HEK293 (cell line): ENCODE measurements around the gene LSG1.

ENCODE experiments used
- KLF10 ChIP-seq: fragments of 450-650 bp; IDR thresholded peaks from 2 replicates; pipeline ENCODE4 v1.5.1; 2018; ENCODE audit warnings: missing biosample characterization, mild to moderate bottlenecking, missing genetic modification characterization
- SP2 ChIP-seq: fragments of 450-650 bp; formaldehyde crosslinking; IDR thresholded peaks from 2 replicates; pipeline ENCODE4 v1.5.1; 2016; ENCODE audit warnings: missing biosample characterization, missing genetic modification characterization
- SP7 ChIP-seq: fragments of 450-650 bp; formaldehyde crosslinking; IDR thresholded peaks from 2 replicates; pipeline ENCODE4 v1.5.1; 2016; ENCODE audit warnings: missing biosample characterization, missing genetic modification characterization
- TCF7L2 ChIP-seq: IDR thresholded peaks from 2 replicates; pipeline ENCODE4 v1.6.1; 2011; ENCODE audit warnings: low read depth, mild to moderate bottlenecking, inconsistent platforms, low read length, moderate library complexity, borderline replicate concordance
- ZNF121 ChIP-seq: fragments of 450-650 bp; formaldehyde crosslinking; IDR thresholded peaks from 2 replicates; pipeline ENCODE4 v1.5.1; 2016; ENCODE audit warnings: missing biosample characterization, missing genetic modification characterization
- ZNF169 ChIP-seq: fragments of 450-650 bp; formaldehyde crosslinking; IDR thresholded peaks from 2 replicates; pipeline ENCODE4 v1.5.1; 2016; ENCODE audit warnings: missing biosample characterization, missing genetic modification characterization
- ZNF274 ChIP-seq, 2 experiments: fragments of 200-500 bp in 1 of 2; fragments of 450-650 bp in 1 of 2; sonication (Bioruptor generic) in 1 of 2; formaldehyde crosslinking in 1 of 2; IDR thresholded peaks; 2 replicates each; pipeline versions ENCODE4 v1.5.1 to v1.6.1; 2014 to 2016; ENCODE audit warnings: borderline replicate concordance in 1 of 2, inconsistent platforms in 1 of 2, low read length in 1 of 2, missing biosample characterization in 1 of 2, missing genetic modification characterization in 1 of 2
- ZNF324 ChIP-seq: fragments of 450-650 bp; formaldehyde crosslinking; IDR thresholded peaks from 2 replicates; pipeline ENCODE4 v1.5.1; 2016; ENCODE audit warnings: missing biosample characterization, missing genetic modification characterization
- ZNF514 ChIP-seq: fragments of 450-650 bp; formaldehyde crosslinking; IDR thresholded peaks from 2 replicates; pipeline ENCODE4 v1.5.1; 2016; ENCODE audit warnings: missing biosample characterization, missing genetic modification characterization
- ZNF704 ChIP-seq: fragments of 450-650 bp; formaldehyde crosslinking; IDR thresholded peaks from 2 replicates; pipeline ENCODE4 v1.5.1; 2016; ENCODE audit warnings: missing biosample characterization, missing genetic modification characterization
- TF ChIP-seq, protein P1 (sequence below): fragments of 450-650 bp; formaldehyde crosslinking; IDR thresholded peaks from 2 replicates; pipeline ENCODE4 v1.5.1; 2016; ENCODE audit warnings: missing biosample characterization, missing genetic modification characterization
- TF ChIP-seq, protein P2 (sequence below): fragments of 450-650 bp; formaldehyde crosslinking; IDR thresholded peaks from 2 replicates; pipeline ENCODE4 v1.5.1; 2016; ENCODE audit warnings: missing biosample characterization, missing genetic modification characterization
- TF ChIP-seq, protein P3 (sequence below): fragments of 450-650 bp; formaldehyde crosslinking; IDR thresholded peaks from 2 replicates; pipeline ENCODE4 v1.5.1; 2017; ENCODE audit warnings: missing biosample characterization, missing genetic modification characterization
- TF ChIP-seq, protein P4 (sequence below): fragments of 450-650 bp; formaldehyde crosslinking; conservative IDR thresholded peaks from 2 replicates; pipeline ENCODE4 v1.5.1; 2016; ENCODE audit warnings: low read depth, missing biosample characterization, missing genetic modification characterization

DNA sequence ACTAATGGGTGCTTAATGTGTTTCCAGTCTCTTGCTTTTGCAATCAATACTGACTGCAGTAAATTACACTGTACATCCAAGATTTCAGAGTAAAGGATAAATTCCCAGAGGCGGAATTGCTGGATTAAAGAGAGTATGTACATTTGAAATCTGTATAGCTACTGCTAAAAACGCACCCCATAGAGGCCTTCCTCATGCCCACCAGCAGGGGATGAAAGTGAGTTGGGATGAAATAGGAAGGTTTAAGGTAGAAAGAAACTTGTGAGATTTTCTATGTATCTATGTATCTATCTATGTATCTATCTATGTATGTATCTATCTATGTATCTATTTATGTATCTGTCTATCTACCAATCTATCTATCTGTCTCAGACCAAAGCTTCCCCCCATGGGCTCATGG lies 67.2 kb downstream of the LSG1 start:
- TF ChIP-seq ZNF169 (tag by site-specific recombination) (no peak), KLF10 (tag by site-specific recombination) (no peak), ZNF274 (IDR thresholded peaks at IDR 0.05; ENCODE audit: low read length) (no peak), ZNF274 (tag by site-specific recombination; IDR thresholded peaks at IDR 0.05; ENCODE audit: borderline replicate concordance) (no peak), ZNF121 (tag by site-specific recombination) (no peak), ZNF324 (tag by site-specific recombination) (no peak), ZNF514 (tag by site-specific recombination) (no peak), SP7 (no peak), TCF7L2 (no peak), ZNF704 (no peak), SP2 (tag by site-specific recombination) (no peak)
- TF ChIP-seq, protein P1, sequence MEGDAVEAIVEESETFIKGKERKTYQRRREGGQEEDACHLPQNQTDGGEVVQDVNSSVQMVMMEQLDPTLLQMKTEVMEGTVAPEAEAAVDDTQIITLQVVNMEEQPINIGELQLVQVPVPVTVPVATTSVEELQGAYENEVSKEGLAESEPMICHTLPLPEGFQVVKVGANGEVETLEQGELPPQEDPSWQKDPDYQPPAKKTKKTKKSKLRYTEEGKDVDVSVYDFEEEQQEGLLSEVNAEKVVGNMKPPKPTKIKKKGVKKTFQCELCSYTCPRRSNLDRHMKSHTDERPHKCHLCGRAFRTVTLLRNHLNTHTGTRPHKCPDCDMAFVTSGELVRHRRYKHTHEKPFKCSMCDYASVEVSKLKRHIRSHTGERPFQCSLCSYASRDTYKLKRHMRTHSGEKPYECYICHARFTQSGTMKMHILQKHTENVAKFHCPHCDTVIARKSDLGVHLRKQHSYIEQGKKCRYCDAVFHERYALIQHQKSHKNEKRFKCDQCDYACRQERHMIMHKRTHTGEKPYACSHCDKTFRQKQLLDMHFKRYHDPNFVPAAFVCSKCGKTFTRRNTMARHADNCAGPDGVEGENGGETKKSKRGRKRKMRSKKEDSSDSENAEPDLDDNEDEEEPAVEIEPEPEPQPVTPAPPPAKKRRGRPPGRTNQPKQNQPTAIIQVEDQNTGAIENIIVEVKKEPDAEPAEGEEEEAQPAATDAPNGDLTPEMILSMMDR (tag by site-specific recombination), result no peak
- TF ChIP-seq, protein P2, sequence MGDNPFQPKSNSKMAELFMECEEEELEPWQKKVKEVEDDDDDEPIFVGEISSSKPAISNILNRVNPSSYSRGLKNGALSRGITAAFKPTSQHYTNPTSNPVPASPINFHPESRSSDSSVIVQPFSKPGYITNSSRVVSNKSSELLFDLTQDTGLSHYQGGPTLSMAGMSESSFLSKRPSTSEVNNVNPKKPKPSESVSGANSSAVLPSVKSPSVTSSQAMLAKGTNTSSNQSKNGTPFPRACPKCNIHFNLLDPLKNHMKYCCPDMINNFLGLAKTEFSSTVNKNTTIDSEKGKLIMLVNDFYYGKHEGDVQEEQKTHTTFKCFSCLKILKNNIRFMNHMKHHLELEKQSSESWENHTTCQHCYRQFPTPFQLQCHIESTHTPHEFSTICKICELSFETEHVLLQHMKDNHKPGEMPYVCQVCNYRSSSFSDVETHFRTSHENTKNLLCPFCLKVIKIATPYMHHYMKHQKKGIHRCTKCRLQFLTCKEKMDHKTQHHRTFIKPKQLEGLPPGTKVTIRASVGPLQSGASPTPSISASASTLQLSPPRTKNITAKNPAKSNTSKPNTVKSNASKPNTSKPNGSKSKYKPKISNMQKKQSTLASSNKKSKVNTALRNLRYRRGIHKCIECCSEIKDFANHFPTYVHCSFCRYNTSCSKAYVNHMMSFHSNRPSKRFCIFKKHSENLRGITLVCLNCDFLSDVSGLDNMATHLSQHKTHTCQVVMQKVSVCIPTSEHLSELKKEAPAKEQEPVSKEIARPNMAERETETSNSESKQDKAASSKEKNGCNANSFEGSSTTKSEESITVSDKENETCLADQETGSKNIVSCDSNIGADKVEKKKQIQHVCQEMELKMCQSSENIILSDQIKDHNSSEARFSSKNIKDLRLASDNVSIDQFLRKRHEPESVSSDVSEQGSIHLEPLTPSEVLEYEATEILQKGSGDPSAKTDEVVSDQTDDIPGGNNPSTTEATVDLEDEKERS (tag by site-specific recombination), result no peak
- TF ChIP-seq, protein P3, sequence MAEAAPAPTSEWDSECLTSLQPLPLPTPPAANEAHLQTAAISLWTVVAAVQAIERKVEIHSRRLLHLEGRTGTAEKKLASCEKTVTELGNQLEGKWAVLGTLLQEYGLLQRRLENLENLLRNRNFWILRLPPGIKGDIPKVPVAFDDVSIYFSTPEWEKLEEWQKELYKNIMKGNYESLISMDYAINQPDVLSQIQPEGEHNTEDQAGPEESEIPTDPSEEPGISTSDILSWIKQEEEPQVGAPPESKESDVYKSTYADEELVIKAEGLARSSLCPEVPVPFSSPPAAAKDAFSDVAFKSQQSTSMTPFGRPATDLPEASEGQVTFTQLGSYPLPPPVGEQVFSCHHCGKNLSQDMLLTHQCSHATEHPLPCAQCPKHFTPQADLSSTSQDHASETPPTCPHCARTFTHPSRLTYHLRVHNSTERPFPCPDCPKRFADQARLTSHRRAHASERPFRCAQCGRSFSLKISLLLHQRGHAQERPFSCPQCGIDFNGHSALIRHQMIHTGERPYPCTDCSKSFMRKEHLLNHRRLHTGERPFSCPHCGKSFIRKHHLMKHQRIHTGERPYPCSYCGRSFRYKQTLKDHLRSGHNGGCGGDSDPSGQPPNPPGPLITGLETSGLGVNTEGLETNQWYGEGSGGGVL (tag by site-specific recombination), result no peak
- TF ChIP-seq, protein P4, sequence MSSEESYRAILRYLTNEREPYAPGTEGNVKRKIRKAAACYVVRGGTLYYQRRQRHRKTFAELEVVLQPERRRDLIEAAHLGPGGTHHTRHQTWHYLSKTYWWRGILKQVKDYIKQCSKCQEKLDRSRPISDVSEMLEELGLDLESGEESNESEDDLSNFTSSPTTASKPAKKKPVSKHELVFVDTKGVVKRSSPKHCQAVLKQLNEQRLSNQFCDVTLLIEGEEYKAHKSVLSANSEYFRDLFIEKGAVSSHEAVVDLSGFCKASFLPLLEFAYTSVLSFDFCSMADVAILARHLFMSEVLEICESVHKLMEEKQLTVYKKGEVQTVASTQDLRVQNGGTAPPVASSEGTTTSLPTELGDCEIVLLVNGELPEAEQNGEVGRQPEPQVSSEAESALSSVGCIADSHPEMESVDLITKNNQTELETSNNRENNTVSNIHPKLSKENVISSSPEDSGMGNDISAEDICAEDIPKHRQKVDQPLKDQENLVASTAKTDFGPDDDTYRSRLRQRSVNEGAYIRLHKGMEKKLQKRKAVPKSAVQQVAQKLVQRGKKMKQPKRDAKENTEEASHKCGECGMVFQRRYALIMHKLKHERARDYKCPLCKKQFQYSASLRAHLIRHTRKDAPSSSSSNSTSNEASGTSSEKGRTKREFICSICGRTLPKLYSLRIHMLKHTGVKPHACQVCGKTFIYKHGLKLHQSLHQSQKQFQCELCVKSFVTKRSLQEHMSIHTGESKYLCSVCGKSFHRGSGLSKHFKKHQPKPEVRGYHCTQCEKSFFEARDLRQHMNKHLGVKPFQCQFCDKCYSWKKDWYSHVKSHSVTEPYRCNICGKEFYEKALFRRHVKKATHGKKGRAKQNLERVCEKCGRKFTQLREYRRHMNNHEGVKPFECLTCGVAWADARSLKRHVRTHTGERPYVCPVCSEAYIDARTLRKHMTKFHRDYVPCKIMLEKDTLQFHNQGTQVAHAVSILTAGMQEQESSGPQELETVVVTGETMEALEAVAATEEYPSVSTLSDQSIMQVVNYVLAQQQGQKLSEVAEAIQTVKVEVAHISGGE (tag by site-specific recombination), result no peak
